Measurements from ENCODE around the gene HS3ST6.

DNA sequence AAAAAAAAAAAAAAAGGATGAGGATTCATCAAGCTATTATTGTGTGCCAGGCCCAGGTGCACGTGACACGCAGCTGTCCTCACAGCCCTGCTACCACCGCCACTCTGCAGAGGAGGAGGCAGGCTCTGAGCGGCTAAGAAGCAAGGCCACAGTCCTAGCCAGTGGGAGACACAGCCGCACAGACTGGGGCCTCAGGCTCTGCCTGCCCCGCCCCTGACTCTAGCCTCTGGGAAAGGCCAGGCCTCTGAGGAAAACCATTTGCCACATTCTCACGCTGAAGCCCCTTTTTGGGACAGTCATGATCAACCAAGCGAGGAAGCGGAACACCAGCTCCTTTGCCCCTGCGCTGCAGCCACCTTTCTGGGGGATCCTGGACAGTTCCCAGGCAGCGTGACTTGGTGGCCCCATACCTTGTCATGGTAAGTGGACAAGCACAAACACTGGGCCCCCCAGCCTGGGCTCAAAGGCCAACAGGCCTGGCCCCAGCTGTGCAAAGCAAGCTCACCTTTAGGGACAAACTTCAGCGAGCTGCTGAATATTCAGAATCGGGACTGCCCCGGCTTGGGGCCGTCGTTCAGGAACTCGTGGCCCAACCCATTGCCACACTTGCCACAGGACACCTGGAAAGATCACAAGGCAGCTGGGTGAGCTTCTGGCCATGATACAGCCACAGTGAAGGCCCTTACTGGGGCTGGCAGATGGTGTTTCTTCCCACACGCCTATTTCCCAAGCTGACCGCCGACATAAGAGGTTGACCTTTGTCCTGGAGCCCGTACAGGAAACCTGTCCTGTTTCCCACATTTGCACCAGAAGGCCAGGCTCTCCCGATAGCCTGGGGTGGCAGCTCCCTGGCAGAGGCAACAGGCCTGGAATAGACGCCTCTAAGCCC lies 22.3 kb upstream of the HS3ST6 start:
- TF ChIP-seq CTCF (IDR thresholded peaks at IDR 0.05) = no peak
- peak in 1 of 2 donors; percentile 29 for TF ChIP-seq POLR2A (IDR thresholded peaks at IDR 0.05)

Measured in Peyer's patch (tissue), 4 donors.